Inflammatory macrophage treated with lipopolysaccharide for 1 hour (primary cell): Measurements from ENCODE around the gene DOK7.

ENCODE experiments used
- DNase-seq, 2 donors: peaks; one replicate each; pipeline ENCODE4 v3.0.0-alpha.2; 2020 to 2022

The DOK7 gene

DNA sequence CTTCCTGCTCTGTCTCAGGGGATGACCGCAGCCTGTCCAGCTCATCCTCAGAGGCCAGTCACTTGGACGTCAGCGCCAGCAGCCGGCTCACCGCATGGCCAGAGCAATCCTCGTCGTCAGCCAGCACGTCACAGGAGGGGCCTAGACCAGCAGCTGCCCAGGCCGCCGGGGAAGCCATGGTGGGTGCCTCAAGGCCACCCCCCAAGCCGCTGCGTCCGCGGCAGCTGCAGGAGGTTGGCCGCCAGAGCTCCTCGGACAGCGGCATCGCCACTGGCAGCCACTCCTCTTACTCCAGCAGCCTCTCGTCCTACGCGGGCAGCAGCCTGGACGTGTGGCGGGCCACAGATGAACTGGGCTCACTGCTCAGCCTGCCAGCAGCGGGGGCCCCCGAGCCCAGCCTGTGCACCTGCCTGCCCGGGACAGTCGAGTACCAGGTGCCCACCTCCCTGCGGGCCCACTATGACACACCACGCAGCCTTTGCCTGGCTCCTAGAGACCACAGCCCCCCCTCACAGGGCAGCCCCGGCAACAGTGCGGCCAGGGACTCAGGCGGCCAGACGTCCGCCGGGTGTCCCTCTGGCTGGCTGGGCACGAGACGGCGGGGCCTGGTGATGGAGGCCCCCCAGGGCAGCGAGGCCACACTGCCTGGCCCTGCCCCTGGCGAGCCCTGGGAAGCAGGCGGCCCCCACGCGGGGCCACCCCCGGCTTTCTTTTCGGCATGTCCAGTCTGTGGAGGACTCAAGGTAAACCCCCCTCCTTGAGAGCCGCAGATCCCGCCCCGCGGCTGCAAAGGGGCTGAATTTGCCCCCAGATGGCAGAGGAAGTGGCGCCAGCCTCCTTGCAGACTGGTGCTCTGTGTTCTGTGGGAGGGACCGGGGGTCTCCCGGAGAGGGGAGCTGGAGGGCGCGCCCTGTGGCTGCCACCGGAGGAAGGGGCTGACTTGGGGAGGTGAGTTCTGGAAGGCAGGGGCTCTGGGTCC lies 29.9 kb downstream of the DOK7 start:
- no peak for DNase-seq

DNA sequence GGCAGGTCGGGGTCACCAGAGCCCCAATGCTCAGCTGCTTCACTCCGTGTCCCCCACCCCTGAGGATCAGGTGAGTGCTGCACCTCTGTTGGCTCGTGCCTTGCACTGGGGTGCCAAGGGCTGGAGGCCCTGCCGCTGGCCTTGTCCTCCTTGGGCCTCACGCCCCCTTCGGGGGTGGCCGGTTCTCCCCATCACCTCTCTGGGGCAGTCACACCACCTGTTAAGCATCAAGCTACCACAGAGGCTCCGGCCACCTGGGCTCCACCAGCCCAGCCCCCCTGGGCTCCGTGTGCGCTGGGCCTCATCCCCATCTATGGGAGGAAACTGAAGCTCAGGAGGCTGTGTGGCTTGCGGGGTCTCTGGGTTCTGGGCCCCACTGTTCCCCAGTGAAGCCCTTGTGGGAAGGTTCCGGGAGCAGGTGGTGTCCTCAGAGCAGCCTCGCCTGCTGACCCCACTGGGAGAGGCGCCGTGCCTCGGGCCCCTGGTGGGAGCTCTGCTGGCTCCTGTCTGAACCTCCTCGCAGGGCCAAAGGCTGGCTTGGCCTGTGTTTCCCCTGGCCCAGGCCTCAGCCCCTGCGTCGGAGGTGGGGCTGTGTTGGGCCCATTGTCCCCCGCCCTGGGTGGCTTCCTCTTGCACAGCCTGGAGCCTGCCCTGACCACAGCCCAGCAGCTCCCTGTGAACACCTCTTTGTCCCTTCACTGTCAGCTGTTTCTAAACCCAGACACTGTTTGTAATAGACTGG lies 30.8 kb downstream of the DOK7 start:
- DNase-seq, result no peak

DNA sequence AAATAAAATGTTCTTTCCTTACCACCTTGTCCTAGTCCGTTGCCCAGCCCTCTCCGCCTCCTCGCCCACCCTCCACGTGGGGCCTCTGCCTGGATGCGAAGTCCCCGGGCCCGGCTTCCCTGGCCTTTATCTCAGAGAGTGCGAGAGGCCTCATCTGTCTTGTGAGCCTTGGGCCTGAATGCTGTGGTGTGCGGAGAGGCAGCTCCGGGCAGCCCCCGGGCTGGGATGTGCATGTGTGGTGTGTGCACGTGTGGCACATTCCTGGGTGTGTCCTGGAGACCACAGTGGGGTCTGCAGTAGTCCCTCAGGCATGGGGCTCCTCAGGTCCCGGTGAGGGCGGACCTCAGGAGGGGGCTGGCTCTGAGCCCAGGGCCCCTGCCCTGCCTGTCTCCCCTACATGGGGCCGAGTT lies 31.4 kb downstream of the DOK7 start:
- DNase-seq, result no peak

DNA sequence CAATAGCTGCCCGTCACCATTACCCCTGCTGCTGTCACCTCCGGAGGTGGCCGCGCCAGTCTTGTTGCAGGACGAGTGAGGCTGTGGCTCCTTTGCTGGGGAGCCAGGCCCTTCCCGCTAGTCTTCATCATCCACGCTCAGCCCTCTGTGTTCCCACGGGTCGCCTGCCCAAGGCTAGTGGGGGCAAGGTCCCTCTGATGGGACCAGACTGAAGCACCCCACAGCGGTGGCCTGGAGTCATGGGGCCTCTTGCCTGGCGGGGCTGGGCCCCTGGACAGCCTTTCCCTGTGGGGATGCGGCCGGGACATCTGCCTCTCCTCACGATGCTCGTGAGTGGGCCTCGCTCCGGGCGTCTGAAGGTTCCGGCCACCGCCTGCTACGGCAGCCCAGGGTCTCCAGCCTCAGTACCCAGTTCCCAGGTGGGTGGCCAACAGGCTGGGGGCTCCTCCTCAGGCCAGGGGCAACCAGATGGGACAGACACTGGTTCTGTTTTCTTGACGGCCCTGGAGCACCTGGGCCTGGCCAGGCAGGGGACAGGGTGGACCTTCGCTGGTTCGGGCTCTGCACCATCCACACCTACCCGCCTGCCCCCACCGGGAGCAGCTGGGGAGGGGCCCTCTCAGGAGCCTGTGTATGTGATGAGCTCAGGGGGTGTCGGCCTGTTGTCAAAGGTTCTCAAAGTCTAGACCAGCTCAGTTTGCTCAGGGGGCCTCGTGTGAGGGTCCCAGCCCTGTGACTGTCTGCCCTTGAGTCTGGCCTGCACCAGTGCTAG lies 32.3 kb downstream of the DOK7 start:
- DNase-seq, result no peak

DNA sequence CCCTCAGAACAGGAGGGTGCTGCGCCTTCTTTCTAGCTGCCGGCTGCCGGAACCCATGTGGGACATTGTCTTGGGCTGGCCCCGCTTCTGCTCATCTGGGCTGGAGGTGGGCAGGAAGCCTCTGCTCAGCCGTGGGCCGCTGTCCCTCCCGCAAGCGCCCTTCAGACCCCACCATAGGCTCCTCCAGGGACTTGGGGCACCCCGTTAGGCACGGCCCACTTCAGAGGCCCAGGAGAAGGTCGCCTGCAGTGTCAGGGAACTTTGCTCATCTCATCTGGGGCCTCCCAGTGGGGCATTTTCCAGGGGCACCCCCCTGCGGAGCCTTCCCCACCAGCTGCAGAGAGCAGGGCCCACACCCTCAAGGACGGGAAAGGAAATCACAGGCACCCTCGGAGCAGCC lies 32.9 kb downstream of the DOK7 start:
- DNase-seq, result no peak

DNA sequence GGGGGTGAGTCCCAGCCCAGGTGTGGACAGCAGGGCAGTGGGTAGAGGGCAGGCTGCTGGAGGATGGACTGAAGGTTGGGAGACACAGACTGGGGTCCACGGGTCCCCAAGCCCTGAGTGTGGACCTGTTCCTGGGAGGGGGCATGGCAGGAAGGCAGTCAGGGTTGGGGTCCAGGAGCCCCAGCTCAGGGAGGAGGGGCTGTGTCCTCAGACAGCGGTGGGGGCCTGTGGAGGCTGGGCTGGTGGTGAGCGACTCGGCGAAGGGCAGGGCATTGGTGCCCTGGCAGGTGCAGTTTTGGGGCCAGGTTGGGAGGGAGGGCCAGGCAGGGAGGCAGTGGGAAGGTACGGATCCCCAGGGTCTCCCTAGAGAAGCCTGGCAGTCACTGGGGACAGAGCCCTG lies 34.0 kb downstream of the DOK7 start:
- DNase-seq, result no peak

DNA sequence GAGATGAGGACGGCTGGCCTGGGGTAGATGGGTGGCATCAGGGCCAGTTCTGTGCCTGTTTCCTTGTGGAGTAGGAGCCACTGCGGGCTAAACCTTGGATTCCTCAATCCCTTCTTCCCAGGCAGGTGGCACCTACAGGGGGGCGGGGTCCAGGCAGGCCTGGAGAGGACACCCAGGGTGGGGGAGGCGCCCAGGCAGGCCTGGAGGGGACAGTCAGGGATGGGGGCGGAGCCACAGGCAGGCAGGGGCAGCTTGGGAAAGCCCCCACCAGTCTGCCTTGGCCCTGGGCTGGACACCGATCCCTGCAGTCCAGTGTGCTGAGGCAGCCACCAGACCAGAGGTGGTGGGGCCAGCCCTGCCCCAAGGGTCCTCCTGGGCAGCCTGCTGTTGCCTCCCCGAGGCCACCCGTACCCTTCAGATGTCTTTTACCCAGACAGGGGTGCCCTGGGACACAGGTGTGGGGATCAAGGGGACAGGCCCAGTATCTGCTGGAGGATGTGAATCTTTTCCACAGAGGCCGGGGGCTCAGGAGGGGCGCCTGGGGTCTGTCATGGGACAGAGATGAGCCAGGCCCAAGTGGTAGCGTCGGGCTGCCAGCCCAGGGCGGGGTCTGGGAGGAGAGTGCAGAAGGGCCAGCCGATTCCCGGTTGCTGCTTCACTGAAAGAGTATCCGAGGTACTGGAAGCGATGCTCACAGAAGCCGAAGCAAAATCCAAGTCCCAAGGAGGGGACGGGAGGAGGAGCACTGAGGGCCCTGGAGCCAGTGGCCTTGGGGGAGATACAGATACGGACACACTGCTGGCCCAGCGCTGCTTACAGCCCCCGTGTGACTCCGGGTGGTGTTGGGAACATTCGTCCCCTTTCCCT lies 34.6 kb downstream of the DOK7 start:
- no peak for DNase-seq

DNA sequence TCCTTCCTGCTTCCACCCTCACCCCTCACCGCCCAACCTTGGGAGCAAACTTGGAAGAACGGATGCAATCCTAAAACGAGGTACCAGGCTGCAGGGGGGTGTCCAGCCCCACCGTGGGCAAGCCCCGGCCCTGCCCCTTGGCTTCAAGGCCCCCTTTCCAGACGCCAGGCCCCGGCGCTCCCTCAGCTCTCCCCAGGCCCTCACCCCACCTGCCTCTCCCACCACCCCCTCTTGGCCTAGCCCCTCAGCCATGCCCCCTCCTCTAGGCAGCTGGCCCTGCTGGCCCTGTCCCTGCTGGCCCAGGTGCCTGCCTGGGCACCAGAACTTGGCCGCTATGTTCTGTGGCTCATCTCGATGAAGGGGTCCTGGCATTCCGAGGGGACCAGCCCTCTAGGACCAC lies 35.3 kb downstream of the DOK7 start:
- DNase-seq, result no peak

DNA sequence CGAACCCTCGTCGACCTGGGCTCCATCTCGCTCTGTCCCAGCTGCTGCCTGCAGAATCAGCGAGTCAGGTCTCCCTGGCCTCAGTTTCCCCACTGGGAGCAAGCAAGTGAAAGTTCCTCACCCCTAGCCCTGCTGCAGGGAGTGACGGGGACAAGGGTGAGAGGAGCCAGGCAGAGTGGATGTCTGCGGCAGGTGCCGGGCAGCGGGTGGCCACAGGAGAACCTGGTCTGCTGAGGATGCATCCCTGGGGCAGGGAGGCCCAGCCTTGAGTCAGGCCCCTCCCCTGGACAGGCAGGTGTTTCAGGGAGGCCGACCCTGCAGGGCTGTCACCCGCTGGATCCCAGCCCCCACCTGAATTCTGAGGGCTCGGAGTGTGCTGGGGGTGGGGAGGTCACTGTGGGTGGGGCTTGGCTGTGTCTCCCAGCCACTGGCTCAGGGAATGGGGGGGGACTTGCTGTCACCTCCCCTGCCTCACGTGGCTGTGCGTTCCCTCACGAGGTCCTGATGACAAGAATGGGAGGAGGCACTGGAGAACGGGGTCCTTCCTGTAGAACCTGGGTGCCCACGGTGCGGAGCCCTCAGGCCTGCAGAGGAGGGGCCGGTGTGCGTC lies 35.9 kb downstream of the DOK7 start:
- DNase-seq, result no peak

DNA sequence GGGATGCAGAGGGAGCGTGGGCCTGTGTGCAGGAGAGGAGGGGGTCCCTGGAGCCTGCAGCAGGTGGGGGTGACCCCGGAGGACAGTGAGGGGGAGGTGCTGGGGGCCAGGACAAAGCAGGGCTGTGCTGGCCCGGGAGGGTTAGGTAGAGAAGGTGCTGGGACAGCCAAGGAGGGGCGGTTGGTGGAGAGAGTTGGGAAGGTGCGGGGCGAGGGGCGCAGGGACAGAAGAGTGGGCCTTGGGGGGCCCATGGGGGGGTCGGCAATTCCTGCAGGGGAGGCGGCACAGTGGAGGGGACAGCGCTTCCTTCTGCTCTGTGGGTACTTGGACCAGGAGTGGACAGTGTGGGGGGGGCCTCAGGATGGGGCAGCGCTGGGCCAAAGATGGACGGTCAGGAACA lies 36.6 kb downstream of the DOK7 start:
- no peak for DNase-seq

DNA sequence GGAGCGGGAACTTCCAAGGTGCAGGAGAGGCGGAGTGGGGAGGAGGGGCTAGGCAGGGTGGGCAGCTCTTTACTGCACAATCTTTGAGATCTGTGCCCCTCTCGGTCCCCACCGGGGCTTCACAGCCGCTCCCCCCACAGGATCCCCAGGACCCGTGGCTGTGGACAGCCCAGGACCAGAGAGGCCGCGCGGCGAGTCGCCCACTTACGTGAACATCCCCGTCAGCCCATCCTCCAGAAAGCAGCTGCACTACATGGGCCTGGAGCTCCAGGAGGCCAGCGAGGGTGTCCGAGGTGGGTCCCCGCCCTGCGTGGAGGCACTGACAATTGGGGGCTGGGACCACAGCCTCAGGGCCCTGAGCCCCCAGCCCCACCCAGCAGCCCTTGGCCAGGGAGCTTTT lies 37.0 kb downstream of the DOK7 start:
- DNase-seq, result no peak

DNA sequence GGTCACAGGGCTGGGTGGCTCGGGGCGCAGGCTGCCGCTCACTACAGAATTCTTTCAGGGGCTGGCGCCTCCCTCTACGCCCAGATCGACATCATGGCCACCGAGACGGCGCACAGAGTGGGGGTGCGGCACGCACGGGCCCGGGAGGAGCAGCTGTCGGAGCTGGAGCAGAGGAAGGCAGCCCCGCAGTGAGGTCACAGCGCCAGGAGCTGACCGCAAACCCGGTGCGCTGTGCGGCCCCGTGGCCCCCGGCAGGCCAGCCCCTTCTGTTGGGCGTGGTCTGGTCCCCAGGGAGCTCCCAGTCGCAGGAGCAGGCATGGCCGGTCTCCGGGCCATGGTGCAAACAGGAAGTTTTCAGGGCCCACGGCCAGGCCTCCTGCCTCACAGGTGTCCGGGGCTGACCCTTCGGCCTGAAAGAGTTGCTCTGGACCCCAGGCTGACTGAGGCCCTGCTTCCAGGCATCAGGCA lies 37.6 kb downstream of the DOK7 start:
- no peak for DNase-seq

DNA sequence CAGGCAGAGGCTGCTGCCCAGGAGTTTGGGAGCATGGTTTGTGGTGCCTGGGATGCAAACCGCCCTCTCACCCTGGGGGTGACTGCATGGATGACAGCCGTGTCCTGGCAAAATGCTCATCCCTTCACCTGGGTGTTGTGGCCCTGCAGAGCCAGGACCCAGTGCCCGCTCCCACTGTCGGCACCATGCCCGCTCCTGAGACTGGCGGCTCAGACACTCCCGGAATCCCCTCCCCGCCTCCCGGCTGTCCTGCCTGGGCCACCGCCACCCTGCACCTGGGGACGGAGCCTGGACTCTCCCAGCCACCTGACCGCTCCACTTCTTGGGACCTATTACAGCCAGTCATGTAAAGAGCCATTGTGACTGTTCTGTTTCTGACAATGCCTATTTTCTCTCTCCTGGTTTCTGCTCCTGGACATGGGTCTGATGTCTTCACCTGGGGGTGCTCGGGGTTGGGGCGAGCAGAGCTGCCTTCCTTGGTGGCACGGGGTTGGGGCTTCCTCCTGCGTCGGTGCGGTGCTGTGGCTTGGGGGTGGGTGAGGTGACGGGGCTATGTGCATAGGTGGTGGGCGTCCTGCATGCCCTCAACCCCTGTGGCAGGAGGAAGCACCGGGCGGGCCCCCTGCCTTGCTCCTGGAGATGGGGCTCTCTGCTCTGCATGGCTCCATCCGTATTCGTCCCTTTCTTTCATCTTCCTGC lies 38.2 kb downstream of the DOK7 start:
- no peak for DNase-seq

DNA sequence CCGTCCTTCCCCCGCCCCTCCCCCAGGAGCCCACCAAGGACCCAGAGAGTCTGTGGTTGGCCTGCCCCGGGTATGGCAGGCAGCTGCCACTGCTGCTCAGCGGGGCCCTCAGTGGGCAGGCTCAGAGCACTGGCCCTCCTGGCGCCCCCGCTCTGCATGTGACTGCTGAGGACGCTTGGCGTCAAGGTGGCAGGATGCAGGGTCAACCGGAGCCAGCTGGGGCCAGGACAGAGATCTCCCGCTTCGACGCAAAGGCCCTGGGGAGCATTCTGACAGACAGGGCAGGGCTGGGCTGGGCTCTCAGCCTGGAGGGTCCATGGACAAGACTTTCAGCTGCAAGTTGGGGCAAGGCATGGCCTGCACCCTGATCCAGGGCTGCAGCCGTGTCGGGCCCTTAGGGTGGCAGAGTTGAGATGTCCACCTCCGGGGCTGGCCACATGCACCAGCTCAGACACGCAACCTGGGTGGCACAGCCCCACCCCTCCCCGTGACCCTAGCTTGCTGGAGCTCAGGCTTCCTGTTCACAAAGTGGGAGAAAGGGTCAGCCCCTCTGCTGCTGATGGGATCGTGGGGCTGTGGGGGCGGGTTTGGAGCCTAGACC lies 38.8 kb downstream of the DOK7 start:
- peak in 1 of 2 donors; percentile 10 for DNase-seq

DNA sequence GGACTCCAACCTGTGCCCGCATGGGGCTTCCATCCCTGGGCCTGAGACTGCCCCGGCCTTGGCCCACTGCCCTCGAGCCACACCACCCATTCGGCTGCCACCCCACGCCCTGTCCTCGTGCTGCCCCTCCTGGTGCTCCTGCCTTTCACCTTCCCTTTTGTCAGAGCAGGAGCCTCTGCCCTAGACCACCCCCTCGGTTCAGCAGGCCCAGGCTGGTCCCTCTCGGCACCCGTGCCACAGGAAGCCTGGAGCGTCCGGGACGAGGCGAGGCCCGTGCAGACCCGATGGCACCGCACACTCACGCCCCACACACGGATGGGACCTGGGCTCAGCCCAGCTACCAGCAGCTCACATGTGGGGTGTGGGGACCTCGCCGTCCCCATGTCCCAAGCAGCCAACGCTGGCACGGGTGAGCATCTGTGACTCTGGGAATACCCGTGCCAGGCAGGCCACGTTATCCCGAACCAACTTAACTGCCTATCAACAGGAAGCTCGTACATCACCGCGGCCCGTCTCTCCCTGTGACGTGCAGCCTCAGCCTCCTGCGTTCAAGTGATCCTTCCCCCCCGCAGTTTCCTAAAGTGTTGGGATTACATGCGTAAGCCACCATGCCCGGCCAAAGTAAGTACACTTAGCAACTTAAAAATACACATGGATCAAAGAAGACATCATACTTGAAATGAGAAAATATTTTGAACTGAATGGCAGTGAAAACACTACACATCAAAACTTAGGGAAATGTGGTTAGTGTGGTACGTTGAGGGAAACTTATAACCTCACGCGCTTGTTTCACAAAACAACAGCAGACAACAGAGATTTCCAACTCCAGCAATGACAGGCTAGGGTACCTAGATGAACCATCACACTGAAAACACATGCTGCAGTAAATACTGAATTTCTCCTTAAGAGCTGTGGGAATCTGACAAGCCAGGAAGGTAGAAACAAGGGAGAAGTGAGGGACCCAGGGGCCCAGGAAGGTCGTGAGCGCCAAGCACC lies 40.1 kb downstream of the DOK7 start:
- DNase-seq, result no peak

DNA sequence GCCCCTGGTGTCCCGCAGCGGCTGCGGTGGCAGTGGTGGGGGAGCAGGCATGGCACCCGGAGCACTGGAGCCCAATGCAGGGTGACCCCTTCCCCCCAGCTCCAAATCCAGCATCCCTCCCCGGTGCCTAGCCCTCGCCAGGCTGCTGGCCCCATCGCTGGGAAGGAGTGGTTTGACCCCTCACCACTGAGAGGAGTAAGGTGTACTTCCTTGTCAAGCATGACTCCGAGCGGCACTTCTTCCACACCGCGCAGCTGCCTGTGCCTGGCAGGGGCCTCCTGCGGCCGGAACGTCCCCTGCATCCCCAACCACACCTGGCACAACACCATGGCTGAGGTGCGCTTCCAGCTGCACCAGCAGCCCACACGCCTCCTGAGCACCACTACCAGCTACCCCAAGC lies 42.1 kb downstream of the DOK7 start:
- DNase-seq, result no peak

DNA sequence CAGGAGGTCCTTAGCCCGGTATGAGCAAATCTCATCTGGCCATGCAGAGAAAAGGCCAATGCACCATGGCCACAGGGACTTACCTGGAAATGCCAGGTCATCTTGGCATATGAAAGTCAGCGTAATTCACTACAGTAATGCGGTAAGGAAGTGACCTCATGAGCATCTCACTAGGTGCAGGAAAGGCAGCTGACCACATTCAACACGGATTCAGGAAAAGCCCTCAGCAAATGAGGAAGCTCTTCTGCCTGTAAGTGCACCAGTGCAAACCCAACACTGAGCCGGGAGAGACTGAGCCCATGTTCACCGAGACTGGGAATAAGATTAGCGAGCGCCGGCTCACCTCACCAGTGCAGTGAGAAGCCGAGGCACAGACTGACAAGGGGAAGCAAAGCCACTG lies 45.4 kb downstream of the DOK7 start:
- peak in 1 of 2 donors; percentile 17 for DNase-seq

DNA sequence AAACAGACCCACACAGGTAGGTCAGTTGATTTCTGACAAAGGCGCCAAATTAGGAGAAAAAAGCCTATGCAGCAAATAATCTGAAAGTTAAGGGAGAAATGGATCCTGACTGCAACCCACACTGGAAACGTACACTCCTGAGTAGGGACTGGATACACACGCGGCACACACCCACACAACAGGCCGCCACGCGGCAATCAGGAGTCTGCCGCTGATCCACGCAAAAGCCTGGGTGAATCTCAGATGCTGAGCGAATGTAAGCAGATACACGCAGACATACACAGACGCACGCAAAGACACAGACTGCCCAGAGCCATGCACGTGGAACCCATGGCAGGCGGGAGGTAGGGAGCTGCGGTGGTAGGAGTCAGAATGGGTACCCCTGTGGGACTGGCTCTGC lies 47.4 kb downstream of the DOK7 start:
- DNase-seq, result no peak

DNA sequence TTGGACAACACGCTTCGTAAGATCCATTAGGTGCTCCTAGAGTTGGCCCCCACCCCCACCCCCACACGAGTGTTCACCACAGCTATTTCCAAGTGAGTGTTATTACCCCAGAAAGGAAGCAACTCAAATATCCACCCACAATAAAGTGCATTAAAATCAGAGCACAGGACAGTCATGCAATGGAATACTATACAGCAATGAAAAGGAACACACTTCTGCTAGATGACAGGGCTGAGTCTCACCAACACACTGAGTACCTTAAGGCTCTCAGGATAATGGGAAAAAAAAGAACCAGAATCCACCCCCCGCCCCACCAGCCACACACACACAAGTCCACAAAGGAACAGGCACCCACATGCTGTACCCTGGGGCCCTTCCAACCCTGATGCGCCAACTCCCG lies 48.1 kb downstream of the DOK7 start:
- no peak for DNase-seq
